HepG2 (cell line): ENCODE measurements around the gene EIF2S3B. TPM values are rescaled to one million over a fixed set of nuclear protein-coding genes. Genes with fewer than 3 reads are reported as not detected.

ENCODE experiments used
- ATAC-seq: fragments of 200-7000 bp; cut with Tn5 transposase; 3 replicates; pipeline ENCODE4 v1.9.1; 2020; ENCODE audit warnings: mild to moderate bottlenecking, moderate library complexity
- BruUV-seq: library from RNA; stranded (reverse); fragments of 400-500 nt; replicated peaks from 2 replicates; lab custom pipeline; 2021; lab: Mats Ljungman, UMichigan
- CTCF ChIA-PET: fragments of 300-600 bp; formaldehyde crosslinking; extraction: SDS; loops from one replicate; lab custom pipeline; 2021; ENCODE audit warnings: low total read pairs, inconsistent platforms, low intra/inter-chr PET ratio; lab: Yijun Ruan, JAX
- POLR2A ChIA-PET: fragments of 350-600 bp; sonication (Branson Sonifier 250); formaldehyde crosslinking; loops from one replicate; lab custom pipeline; 2020; ENCODE audit warnings: antibody characterized with exemption, inconsistent platforms; lab: Yijun Ruan, JAX
- DNase-seq: peaks from one replicate; pipeline ENCODE4 v3.0.0-alpha.2; 2015; ENCODE audit warnings: low spot score
- FAIRE-seq: peaks from 3 replicates; lab custom pipeline; 2011; peaks lifted over from hg19 to GRCh38; lab: Jason Lieb, UNC
- H2AFZ ChIP-seq: one replicate; pipeline ENCODE4 v1.6.1; 2011; ENCODE audit warnings: low read length, inconsistent platforms
- H3K27ac ChIP-seq: fragments of 300-600 bp; 3 replicates; pipeline ENCODE4 v1.8.0; 2011; ENCODE audit warnings: mixed run types, mild to moderate bottlenecking, mixed read lengths, low read length, inconsistent platforms; ENCODE audit not compliant: insufficient read depth; ENCODE audit errors: extremely low read length
- H3K27me3 ChIP-seq, 2 experiments: fragments of 200-600 bp in 1 of 2; 2 replicates in 1 of 2; 3 replicates in 1 of 2; pipeline versions ENCODE4 v1.6.0 to v1.8.0; 2011; ENCODE audit warnings: low read length in 2 of 2, mild to moderate bottlenecking in 2 of 2, moderate library complexity in 2 of 2, inconsistent platforms in 1 of 2; ENCODE audit not compliant: insufficient read depth in 2 of 2, control insufficient read depth in 1 of 2
- H3K36me3 ChIP-seq, 2 experiments: fragments of 200-600 bp in 1 of 2; replicated peaks in 1 of 2; 2 replicates in 1 of 2; 3 replicates in 1 of 2; pipeline versions ENCODE4 v1.5.1 to v1.8.0; 2011; ENCODE audit warnings: low read length in 2 of 2, inconsistent platforms in 1 of 2; ENCODE audit not compliant: insufficient read depth in 2 of 2, control insufficient read depth in 1 of 2
- H3K4me1 ChIP-seq: 2 replicates; pipeline ENCODE4 v1.5.1; 2012; ENCODE audit warnings: low read length, inconsistent platforms; ENCODE audit not compliant: insufficient read depth
- H3K4me2 ChIP-seq: 2 replicates; pipeline ENCODE4 v1.6.0; 2011; ENCODE audit warnings: low read depth, low read length, inconsistent platforms
- H3K4me3 ChIP-seq, 3 experiments: fragments of 200-600 bp in 1 of 3; sonication (generic), shearing (Covaris generic) in 1 of 3; replicated peaks in 1 of 3; 2 replicates each; pipeline ENCODE4 v1.5.1; 2011 to 2016; ENCODE audit warnings: low read length in 3 of 3, inconsistent platforms in 2 of 3, low read depth in 2 of 3, mild to moderate bottlenecking in 2 of 3, control low read depth in 1 of 3, mixed read lengths in 1 of 3; ENCODE audit not compliant: insufficient read depth in 1 of 3
- H3K79me2 ChIP-seq: one replicate; pipeline ENCODE4 v1.6.1; 2011; ENCODE audit warnings: low read length, inconsistent platforms; ENCODE audit not compliant: insufficient read depth
- H3K9ac ChIP-seq: 2 replicates; pipeline ENCODE4 v1.6.0; 2011; ENCODE audit warnings: mild to moderate bottlenecking, low read depth, low read length, inconsistent platforms; ENCODE audit not compliant: insufficient read depth
- H3K9me3 ChIP-seq: 2 replicates; pipeline ENCODE4 v1.5.1; 2012; ENCODE audit warnings: mild to moderate bottlenecking, low read length
- H4K20me1 ChIP-seq: 2 replicates; pipeline ENCODE4 v1.6.0; 2011; ENCODE audit warnings: inconsistent platforms, mild to moderate bottlenecking, low read length, moderate library complexity; ENCODE audit not compliant: insufficient read depth
- BCLAF1 ChIP-seq: fragments of 450-650 bp; IDR thresholded peaks from 2 replicates; pipeline ENCODE4 v1.6.1; 2017; ENCODE audit warnings: mild to moderate bottlenecking
- FOSL1 ChIP-seq: sonication (generic); formaldehyde crosslinking; IDR thresholded peaks from 2 replicates; pipeline ENCODE4 v1.9.0; 2021; ENCODE audit warnings: missing genetic modification reagents, borderline replicate concordance
- GMEB2 ChIP-seq: IDR thresholded peaks from 2 replicates; pipeline ENCODE4 v1.6.1; 2016; ENCODE audit warnings: missing biosample characterization, missing genetic modification reagents, low read depth
- HMGXB4 ChIP-seq, 2 experiments: sonication (generic) in 1 of 2; formaldehyde crosslinking in 1 of 2; IDR thresholded peaks; 2 replicates each; pipeline versions ENCODE4 v1.4.0 to v1.6.1; 2018 to 2020; ENCODE audit warnings: missing genetic modification reagents in 2 of 2, borderline replicate concordance in 1 of 2, low read depth in 1 of 2, mild to moderate bottlenecking in 1 of 2, missing biosample characterization in 1 of 2
- SIN3B ChIP-seq: fragments of 150-350 bp; IDR thresholded peaks from 2 replicates; pipeline ENCODE4 v1.6.1; 2014; ENCODE audit warnings: low read length
- ZNF124 ChIP-seq: sonication (generic); formaldehyde crosslinking; IDR thresholded peaks from 2 replicates; pipeline ENCODE4 v1.4.0; 2020; ENCODE audit warnings: missing genetic modification reagents
- ZNF20 ChIP-seq: sonication (generic); formaldehyde crosslinking; IDR thresholded peaks from 2 replicates; pipeline ENCODE4 v1.4.0; 2020; ENCODE audit warnings: mild to moderate bottlenecking, moderate library complexity, missing genetic modification reagents
- ZNF781 ChIP-seq: sonication (generic); formaldehyde crosslinking; IDR thresholded peaks from 2 replicates; pipeline ENCODE4 v1.5.1; 2020; ENCODE audit warnings: borderline replicate concordance, mild to moderate bottlenecking, missing genetic modification reagents; ENCODE audit errors: not compliant biosample characterization
- ZNF788 ChIP-seq: sonication (generic); formaldehyde crosslinking; IDR thresholded peaks from 2 replicates; pipeline ENCODE4 v1.5.0; 2020; ENCODE audit warnings: mild to moderate bottlenecking, missing genetic modification reagents, borderline replicate concordance
- whole genome bisulfite sequencing: methylation state at CpG from one replicate; pipeline ENCODE4 v1.1.6; 2017; ENCODE audit warnings: low lambda C conversion rate; 5-methylcytosine and 5-hydroxymethylcytosine counted together
- in situ Hi-C: cut with HindIII; loops from 2 replicates; pipeline ENCODE4 v1.10.0; 2017; ENCODE audit warnings: low pct_unique_long_range_greater_than_20kb; ENCODE audit not compliant: extremely low pct_ligation_motif_present
- intact Hi-C: fragments of 100-400 bp; cut with micrococcal nuclease; formaldehyde crosslinking; loops from one replicate; pipeline ENCODE4 v1.10.0; 2022; ENCODE audit not compliant: unreplicated experiment
- polyA plus RNA-seq, 8 experiments: library from polyadenylated mRNA; depleted of rRNA in 3 of 8; stranded (reverse) in 7 of 8; unstranded in 1 of 8; fragments of >200 nt; fragmentation: Illumina TruSeq in 4 of 8; extraction: Trizol in 4 of 8; gene quantifications; 2 replicates each; pipeline versions ENCODE4 v1.2.1 to v1.2.3, GENCODE V29; 2011 to 2016; ENCODE audit warnings: low read depth in 4 of 8, missing spikeins in 1 of 8, mixed read lengths in 1 of 8; ENCODE audit not compliant: insufficient read depth in 1 of 8
- total RNA-seq, 5 experiments: library from RNA; depleted of rRNA; stranded (reverse); fragments of >200 nt; fragmentation: Illumina TruSeq; extraction: Trizol; gene quantifications; 2 replicates each; pipeline ENCODE4 v1.2.3, GENCODE V29; 2016; ENCODE audit warnings: low read depth in 1 of 5

EIF2S3B gene
- total and polyA plus RNA-seq, 2 of the 13 experiments (the other 11 are each of a cell fraction or from before 2014, with no cell fraction given) = 3.6 to 7.6 TPM

- Histone ChIP-seq H3K79me2 (no peaks in the 10 kb centered on the region), H3K4me3 (no peak overlapping the region), H4K20me1 (no peaks in the 10 kb centered on the region), H3K9me3 (no peaks in the 10 kb centered on the region), H3K27me3 (0 out of 5 replicates have a peak, but pooled peaks cover 0 to 3% of the 10 kb centered on the region in 2 experiments), H3K4me2 (no peak overlapping the region), H3K4me1 (no peaks in the 10 kb centered on the region), H3K27ac (no peak overlapping the region), H2AFZ (no peak overlapping the region), H3K36me3 (no peaks in the 10 kb centered on the region), H3K9ac (no peak overlapping the region)
- CTCF ChIA-PET = no interaction called here
- intact Hi-C loops (no loop called here), in situ Hi-C loops (no loop called here)
- TF ChIP-seq BCLAF1 (no peak), FOSL1 (CRISPR knock-in tag) (no peak)
- BruUV-seq = no TSS peak
- 2% methylated on average over 6 of the region's 6 CpGs for WGBS
- POLR2A ChIA-PET = no interaction called here
- FAIRE-seq (no peak), DNase-seq (no peak), ATAC-seq (no peak)
These were observed 48.6 kb downstream of the EIF2S3B start for GRCh38 chr12:10554228-10554755.

- CTCF ChIA-PET = no interaction called here
- no peak overlapping the region for H3K27ac ChIP-seq
- H3K27me3 ChIP-seq = 0 out of 5 replicates have a peak, but pooled peaks cover 0 to 3% of the 10 kb centered on the region in 2 experiments
- no peaks in the 10 kb centered on the region for H3K4me1 ChIP-seq
- no peaks in the 10 kb centered on the region for H3K79me2 ChIP-seq
- H3K4me2 ChIP-seq = no peak overlapping the region
- intact Hi-C loops = no loop called here
- in situ Hi-C loops = no loop called here
- POLR2A ChIA-PET = no interaction called here
- ATAC-seq (no peak), FAIRE-seq (no peak), DNase-seq (no peak)
- 61% methylated on average over 5 of the region's 7 CpGs for WGBS
- H3K9me3 ChIP-seq = no peaks in the 10 kb centered on the region
- BruUV-seq = no TSS peak
- H3K9ac ChIP-seq = no peak overlapping the region
- H2AFZ ChIP-seq = no peak overlapping the region
- no peaks in the 10 kb centered on the region for H4K20me1 ChIP-seq
- H3K4me3 ChIP-seq = no peak overlapping the region
- H3K36me3 ChIP-seq = no peaks in the 10 kb centered on the region
- no peak for TF ChIP-seq ZNF20 (CRISPR knock-in tag)
- no peak for TF ChIP-seq ZNF788
- no peak for TF ChIP-seq HMGXB4 (CRISPR knock-in tag; IDR thresholded peaks at IDR 0.05; ENCODE audit: borderline replicate concordance in 1 of 2, low read depth in 1 of 2)
- TF ChIP-seq SIN3B = no peak
- TF ChIP-seq ZNF781 (CRISPR knock-in tag) = no peak
- TF ChIP-seq GMEB2 (CRISPR knock-in tag) = no peak
- TF ChIP-seq ZNF124 = no peak
These were observed 49.2 kb downstream of the EIF2S3B start for GRCh38 chr12:10554756-10555481.
